ENCODE measurements around the gene SLC7A11. TPM values are rescaled to one million over a fixed set of nuclear protein-coding genes. Genes with fewer than 3 reads are reported as not detected.

Gene SLC7A11
- polyA plus RNA-seq, 3 donors, result 0.02 to 0.07 TPM; not detected in 1

GRCh38 chr4:138209094-138209493 is 33.1 kb downstream of the SLC7A11 start:
- DNase-seq, result no peak
- Histone ChIP-seq H3K4me1 (ENCODE audit: control insufficient read depth in 1 of 2, insufficient read depth in 2 of 2, low read length in 2 of 2) (no peaks in the 10 kb centered on the region), H3K9me3 (replicated peaks in 1 of 2; ENCODE audit: control insufficient read depth in 1 of 2, insufficient read depth in 1 of 2, low read length in 2 of 2) (no peaks in the 10 kb centered on the region), H3K9ac (ENCODE audit: insufficient read depth, low read length, poor library complexity, severe bottlenecking) (no peak overlapping the region), H3K79me2 (ENCODE audit: insufficient read depth, low read length) (no peaks in the 10 kb centered on the region), H4K20me1 (ENCODE audit: insufficient read depth, low read length) (no peaks in the 10 kb centered on the region), H3K27me3 (ENCODE audit: control insufficient read depth in 2 of 2, insufficient read depth in 2 of 2, low read length in 2 of 2) (no peaks in the 10 kb centered on the region), H3K27ac (ENCODE audit: low read depth in 1 of 2, low read length in 2 of 2) (no peak overlapping the region), H3K4me3 (replicated peaks in 1 of 3; ENCODE audit: low read depth in 2 of 3, low read length in 3 of 3) (no peak overlapping the region), H3K36me3 (replicated peaks in 1 of 2; ENCODE audit: control insufficient read depth in 1 of 2, insufficient read depth in 2 of 2, low read length in 2 of 2) (no peaks in the 10 kb centered on the region), H2AFZ (ENCODE audit: insufficient read depth, low read depth, low read length, poor library complexity, severe bottlenecking) (no peak overlapping the region), H3K4me2 (replicated peaks; ENCODE audit: extremely low read depth, low read length, poor library complexity, severe bottlenecking) (no peak overlapping the region)
- no peak for TF ChIP-seq CTCF (IDR thresholded peaks at IDR 0.05)
- intact Hi-C loops (cut with micrococcal nuclease), result no loop called here
- H3K4me1 Mint-ChIP-seq, result no peaks in the 10 kb centered on the region
- peaks cover 0 to 6% (median 0%) of the 10 kb centered on the region in 3 donors for H3K27me3 Mint-ChIP-seq (ENCODE audit: low read depth in 3 of 3)
- WGBS (ENCODE audit: insufficient coverage), result no CpG with 5 or more reads among the region's 1 CpG
- H3K36me3 Mint-ChIP-seq, result no peaks in the 10 kb centered on the region
- no peaks in the 10 kb centered on the region for H3K9me3 Mint-ChIP-seq
- H3K27ac Mint-ChIP-seq, result no peak overlapping the region
- H3K4me3 Mint-ChIP-seq, result no peak overlapping the region

- no peak overlapping the region for H3K27ac ChIP-seq (ENCODE audit: low read depth in 1 of 2, low read length in 2 of 2)
- H3K36me3 ChIP-seq (replicated peaks in 1 of 2; ENCODE audit: control insufficient read depth in 1 of 2, insufficient read depth in 2 of 2, low read length in 2 of 2), result no peaks in the 10 kb centered on the region
- no peak overlapping the region for H3K4me2 ChIP-seq (replicated peaks; ENCODE audit: extremely low read depth, low read length, poor library complexity, severe bottlenecking)
- Mint-ChIP-seq H3K27me3 (ENCODE audit: low read depth in 3 of 3) (peaks cover 0 to 6% (median 0%) of the 10 kb centered on the region in 3 donors), H3K27ac (peak overlapping the region in 1 of 7 donors; percentile 38), H3K4me1 (no peaks in the 10 kb centered on the region), H3K9me3 (no peaks in the 10 kb centered on the region), H3K36me3 (no peaks in the 10 kb centered on the region), H3K4me3 (no peak overlapping the region)
- H3K79me2 ChIP-seq (ENCODE audit: insufficient read depth, low read length), result no peaks in the 10 kb centered on the region
- no peaks in the 10 kb centered on the region for H4K20me1 ChIP-seq (ENCODE audit: insufficient read depth, low read length)
- no peak overlapping the region for H3K4me3 ChIP-seq (replicated peaks in 1 of 3; ENCODE audit: low read depth in 2 of 3, low read length in 3 of 3)
- H3K9me3 ChIP-seq (replicated peaks in 1 of 2; ENCODE audit: control insufficient read depth in 1 of 2, insufficient read depth in 1 of 2, low read length in 2 of 2), result no peaks in the 10 kb centered on the region
- no peaks in the 10 kb centered on the region for H3K4me1 ChIP-seq (ENCODE audit: control insufficient read depth in 1 of 2, insufficient read depth in 2 of 2, low read length in 2 of 2)
- H3K9ac ChIP-seq (ENCODE audit: insufficient read depth, low read length, poor library complexity, severe bottlenecking), result no peak overlapping the region
- no peak for DNase-seq
- no CpG with 5 or more reads among the region's 1 CpG for WGBS (ENCODE audit: insufficient coverage)
- no peak overlapping the region for H2AFZ ChIP-seq (ENCODE audit: insufficient read depth, low read depth, low read length, poor library complexity, severe bottlenecking)
- H3K27me3 ChIP-seq (ENCODE audit: control insufficient read depth in 2 of 2, insufficient read depth in 2 of 2, low read length in 2 of 2), result no peaks in the 10 kb centered on the region
- intact Hi-C loops (cut with micrococcal nuclease), result no loop called here
- TF ChIP-seq CTCF (IDR thresholded peaks at IDR 0.05), result no peak
Measured at GRCh38 chr4:138205531-138206233, 36.5 kb downstream of the SLC7A11 start.

Data from CD14-positive monocyte (primary cell).